ENCODE measurements around the gene DYNC1I1. TPM values are rescaled to one million over a fixed set of nuclear protein-coding genes. Genes with fewer than 3 reads are reported as not detected.

The DYNC1I1 gene
- total RNA-seq, 4 donors from 2014 or later = 1.9 to 6.7 (median 5.8) TPM

DNA sequence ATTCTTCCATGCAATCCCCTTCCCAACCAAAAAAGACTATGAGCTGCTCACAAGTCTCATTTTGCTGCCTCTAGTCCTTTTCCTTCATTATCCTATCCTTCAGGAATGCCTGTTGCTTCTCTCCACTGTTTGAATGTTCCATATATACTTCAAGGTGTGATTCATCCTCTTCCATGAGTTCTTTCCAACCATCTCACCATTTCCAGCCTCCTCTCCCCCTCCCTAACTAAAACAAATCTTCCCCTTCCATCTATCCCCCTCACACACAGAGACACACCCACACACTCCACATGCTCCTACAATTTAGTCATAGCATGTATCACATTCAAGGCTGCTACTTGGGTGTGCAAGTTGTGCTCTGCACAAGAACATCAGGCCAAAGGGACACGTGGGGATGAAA is 254.3 kb downstream of the DYNC1I1 start:
- TF ChIP-seq, protein P1, sequence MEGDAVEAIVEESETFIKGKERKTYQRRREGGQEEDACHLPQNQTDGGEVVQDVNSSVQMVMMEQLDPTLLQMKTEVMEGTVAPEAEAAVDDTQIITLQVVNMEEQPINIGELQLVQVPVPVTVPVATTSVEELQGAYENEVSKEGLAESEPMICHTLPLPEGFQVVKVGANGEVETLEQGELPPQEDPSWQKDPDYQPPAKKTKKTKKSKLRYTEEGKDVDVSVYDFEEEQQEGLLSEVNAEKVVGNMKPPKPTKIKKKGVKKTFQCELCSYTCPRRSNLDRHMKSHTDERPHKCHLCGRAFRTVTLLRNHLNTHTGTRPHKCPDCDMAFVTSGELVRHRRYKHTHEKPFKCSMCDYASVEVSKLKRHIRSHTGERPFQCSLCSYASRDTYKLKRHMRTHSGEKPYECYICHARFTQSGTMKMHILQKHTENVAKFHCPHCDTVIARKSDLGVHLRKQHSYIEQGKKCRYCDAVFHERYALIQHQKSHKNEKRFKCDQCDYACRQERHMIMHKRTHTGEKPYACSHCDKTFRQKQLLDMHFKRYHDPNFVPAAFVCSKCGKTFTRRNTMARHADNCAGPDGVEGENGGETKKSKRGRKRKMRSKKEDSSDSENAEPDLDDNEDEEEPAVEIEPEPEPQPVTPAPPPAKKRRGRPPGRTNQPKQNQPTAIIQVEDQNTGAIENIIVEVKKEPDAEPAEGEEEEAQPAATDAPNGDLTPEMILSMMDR (IDR thresholded peaks at IDR 0.05) = no peak
- TF ChIP-seq POLR2A (IDR thresholded peaks at IDR 0.05) (no peak), EP300 (IDR thresholded peaks at IDR 0.05) (no peak), POLR2AphosphoS5 (IDR thresholded peaks at IDR 0.05) (no peak)
- no peaks in the 10 kb centered on the region for H3K27me3 ChIP-seq
- no peaks in the 10 kb centered on the region for H3K9me3 ChIP-seq
- no peaks in the 10 kb centered on the region for H3K4me1 ChIP-seq
- no peak overlapping the region for H3K4me3 ChIP-seq
- WGBS = 66% methylated on average over 1 of the region's 1 CpG
- no peak for DNase-seq (ENCODE audit: low spot score in 2 of 2)
- H3K36me3 ChIP-seq = no peaks in the 10 kb centered on the region
- no peak overlapping the region for H3K27ac ChIP-seq

DNA sequence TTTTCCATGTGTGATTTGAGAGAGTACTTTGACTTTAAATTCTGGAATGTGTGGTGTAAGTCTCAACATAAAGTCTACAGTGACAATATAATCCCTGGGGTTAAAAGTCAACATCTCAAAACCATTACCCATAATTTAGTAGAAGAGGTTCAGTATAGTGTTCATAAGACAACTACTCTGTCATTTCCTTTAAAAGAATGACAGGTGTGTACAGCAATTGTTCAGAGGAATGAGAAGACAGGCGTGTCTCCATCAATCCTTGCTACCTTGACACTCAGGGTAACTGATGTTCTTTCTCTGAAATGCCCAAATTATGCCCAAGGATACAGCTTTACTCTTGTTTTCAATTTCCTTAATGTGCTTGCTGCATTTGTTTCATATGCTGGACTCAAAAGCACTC is 256.4 kb downstream of the DYNC1I1 start:
- TF ChIP-seq POLR2A (IDR thresholded peaks at IDR 0.05) (no peak), POLR2AphosphoS5 (IDR thresholded peaks at IDR 0.05) (no peak), EP300 (IDR thresholded peaks at IDR 0.05) (no peak)
- TF ChIP-seq, protein P1 (IDR thresholded peaks at IDR 0.05) = no peak
- Histone ChIP-seq H3K9me3 (no peaks in the 10 kb centered on the region), H3K4me1 (no peaks in the 10 kb centered on the region), H3K36me3 (peaks cover 2% of the 10 kb centered on the region), H3K27me3 (no peaks in the 10 kb centered on the region), H3K27ac (no peak overlapping the region), H3K4me3 (no peak overlapping the region)
- no peak for DNase-seq (ENCODE audit: low spot score in 2 of 2)
- WGBS = 85% methylated on average over 1 of the region's 1 CpG

GRCh38 chr7:96033009-96033598 is 260.8 kb downstream of the DYNC1I1 start:
- Histone ChIP-seq H3K27me3 (no peaks in the 10 kb centered on the region), H3K4me1 (no peaks in the 10 kb centered on the region), H3K9me3 (no peaks in the 10 kb centered on the region), H3K4me3 (no peak overlapping the region), H3K36me3 (peaks cover 2% of the 10 kb centered on the region), H3K27ac (no peak overlapping the region)
- DNase-seq (ENCODE audit: low spot score in 2 of 2) = no peak
- 91% methylated on average over 4 of the region's 4 CpGs for WGBS
- TF ChIP-seq EP300 (IDR thresholded peaks at IDR 0.05) = no peak
- TF ChIP-seq POLR2AphosphoS5 (IDR thresholded peaks at IDR 0.05) = no peak
- no peak for TF ChIP-seq POLR2A (IDR thresholded peaks at IDR 0.05)
- TF ChIP-seq, protein P1 (IDR thresholded peaks at IDR 0.05) = no peak

DNA sequence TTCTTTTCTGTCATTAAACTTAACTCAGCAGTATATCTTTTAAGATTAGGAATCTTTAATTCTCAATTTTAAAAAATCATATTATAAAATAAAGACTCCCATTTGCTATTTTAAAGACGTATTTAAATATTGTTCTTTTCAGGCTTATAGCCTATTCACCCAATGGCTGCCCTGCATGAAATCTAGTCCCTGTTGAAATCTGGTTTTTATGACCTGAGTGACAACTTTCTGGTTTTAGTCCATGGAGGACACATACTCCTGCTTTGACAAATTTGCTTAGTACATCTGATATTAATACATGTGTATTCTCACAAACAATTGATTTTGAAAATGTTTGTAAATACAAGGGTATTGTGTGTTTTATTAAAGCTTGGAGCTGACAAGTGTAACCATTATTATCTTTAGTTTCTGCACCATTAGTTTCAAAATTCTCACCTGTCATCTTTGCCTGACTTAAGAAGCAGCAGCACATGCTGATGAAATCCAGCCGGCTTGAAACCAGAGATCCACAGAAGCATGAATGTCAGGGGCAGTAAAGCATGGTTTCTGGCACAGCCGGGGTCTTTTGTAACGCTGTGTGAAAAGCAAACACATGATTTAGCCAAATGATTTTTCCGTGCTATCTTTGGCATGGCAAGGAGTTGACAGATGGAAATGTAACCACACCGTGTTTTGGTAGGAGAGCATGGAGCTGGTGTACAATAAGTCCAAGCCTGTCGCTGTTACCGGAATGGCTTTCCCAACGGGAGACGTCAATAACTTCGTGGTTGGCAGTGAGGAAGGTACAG is 262.8 kb downstream of the DYNC1I1 start:
- no peaks in the 10 kb centered on the region for H3K4me1 ChIP-seq
- H3K9me3 ChIP-seq = no peaks in the 10 kb centered on the region
- DNase-seq (ENCODE audit: low spot score in 2 of 2) = no peak
- H3K36me3 ChIP-seq = peaks cover 2% of the 10 kb centered on the region
- no peaks in the 10 kb centered on the region for H3K27me3 ChIP-seq
- H3K4me3 ChIP-seq = no peak overlapping the region
- TF ChIP-seq POLR2AphosphoS5 (IDR thresholded peaks at IDR 0.05) (no peak), POLR2A (IDR thresholded peaks at IDR 0.05) (no peak), EP300 (IDR thresholded peaks at IDR 0.05) (no peak)
- TF ChIP-seq, protein P1 (IDR thresholded peaks at IDR 0.05) = no peak
- H3K27ac ChIP-seq = no peak overlapping the region
- 72% methylated on average over 11 of the region's 11 CpGs for WGBS

- 71% methylated on average over 3 of the region's 3 CpGs for WGBS
- TF ChIP-seq EP300 (IDR thresholded peaks at IDR 0.05) (no peak), POLR2A (IDR thresholded peaks at IDR 0.05) (no peak), POLR2AphosphoS5 (IDR thresholded peaks at IDR 0.05) (no peak)
- TF ChIP-seq, protein P1 (IDR thresholded peaks at IDR 0.05) = no peak
- Histone ChIP-seq H3K36me3 (no peaks in the 10 kb centered on the region), H3K27ac (no peak overlapping the region), H3K9me3 (no peaks in the 10 kb centered on the region), H3K4me1 (no peaks in the 10 kb centered on the region), H3K4me3 (no peak overlapping the region), H3K27me3 (no peaks in the 10 kb centered on the region)
- no peak for DNase-seq (ENCODE audit: low spot score in 2 of 2)
Observed at GRCh38 chr7:96040250-96040772, 268.0 kb downstream of the DYNC1I1 start.

Data from suprapubic skin (tissue), 4 donors.